Mucosa of descending colon (tissue), 3 donors: ENCODE data around the gene UVRAG. TPM values are rescaled to one million over a fixed set of nuclear protein-coding genes. Genes with fewer than 3 reads are reported as not detected.

Experiments
- total RNA-seq, 3 donors: library from RNA; stranded (reverse); fragmentation: NEBNext Ultra II Directional in 2 of 3; extraction: Animal tissue kit (Norgen Biotek cat#: 25700) in 2 of 3; gene quantifications; one replicate each; pipeline versions ENCODE4 v1.2.1 to v1.2.4, GENCODE V29; 2021 to 2023
- donor health status: DM: no; HTN: no; CAD: no; lungs with moderate emphysema.
- donor health status: DM: no; HTN: no; CAD: no.
- donor health status: DM: no; HTN: yes; CAD: no.

The UVRAG gene
- total RNA-seq, 3 donors from 2014 or later, result 14.9 to 37.1 (median 16.9) TPM

Other genes with a start within 250 kb of the UVRAG start
- 10 to 100 TPM in 1 of 3 donors, 1 to 10 TPM in 1, under 1 TPM in 1; 0.84 to 17.7 (median 1.9) TPM for gene MAP6, start 146.2 kb upstream of the UVRAG start, total RNA-seq
- 100 to 1,000 TPM in 2 of 3 donors, 10 to 100 TPM in 1; 86.4 to 247 (median 192) TPM for gene MOGAT2, start 97.4 kb upstream of the UVRAG start, total RNA-seq
- gene DGAT2, start 46.4 kb upstream of the UVRAG start, total RNA-seq, result 1 to 10 TPM; 3.4 to 4.2 (median 3.5) TPM